ENCODE measurements around the gene PGRMC1. TPM values are rescaled to one million over a fixed set of nuclear protein-coding genes. Genes with fewer than 3 reads are reported as not detected.
"Not testable (repeated sequence)": the region's sequence is repeated elsewhere in the genome, so short reads cannot be mapped to it uniquely, and the experiment has no call there.

PGRMC1 gene
- total RNA-seq, 2 experiments from 2014 or later = 14.9 to 16.0 TPM

- peaks cover 8% of the 10 kb centered on the region for H3K4me1 Mint-ChIP-seq (ENCODE audit: low read depth)
- Histone ChIP-seq H3K4me1 (ENCODE audit: insufficient read depth, low read length) (peaks cover 14% of the 10 kb centered on the region), H3K4me3 (ENCODE audit: low read length) (peak overlapping the region; percentile 38), H3K27ac (ENCODE audit: low read depth in 1 of 2, low read length in 2 of 2) (no peak overlapping the region), H3K9me3 (ENCODE audit: control insufficient read depth in 1 of 2, insufficient read depth in 1 of 2, low read length in 2 of 2) (peaks cover 0 to 9% of the 10 kb centered on the region in 2 experiments), H3K36me3 (ENCODE audit: insufficient read depth, low read length) (no peaks in the 10 kb centered on the region), H3K27me3 (ENCODE audit: control insufficient read depth in 1 of 2, insufficient read depth in 2 of 2, low read length in 2 of 2) (peaks cover 0 to 7% of the 10 kb centered on the region in 2 experiments)
- H3K9me3 Mint-ChIP-seq = no peaks in the 10 kb centered on the region
- POLR2A ChIA-PET = interaction anchor here (1.1 kb wide), 1 partner anchor 36 kb away, joined by 4 read pairs; no protein-coding TSS in a partner anchor
- DNase-seq = peak in 13 of 14 experiments; percentile 3 to 78 (median 33)
- H3K27ac Mint-ChIP-seq = no peak overlapping the region
- H3K4me3 Mint-ChIP-seq = peak overlapping the region; percentile 82
- H3K27me3 Mint-ChIP-seq = peaks cover 24% of the 10 kb centered on the region
- H3K36me3 Mint-ChIP-seq (ENCODE audit: low read depth) = no peaks in the 10 kb centered on the region
- TF ChIP-seq CTCF (IDR thresholded peaks at IDR 0.05) = no peak
- ATAC-seq (ENCODE audit: poor library complexity) = peak; percentile 94
- CTCF ChIA-PET = no interaction called here
- intact Hi-C loops (cut with DNase I, micrococcal nuclease) = no loop called here
Observed at GRCh38 chrX:119273420-119274192, 37.5 kb downstream of the PGRMC1 start.

GRCh38 chrX:119282347-119282746 is 46.3 kb downstream of the PGRMC1 start:
- H3K27ac Mint-ChIP-seq; H3K27me3 ChIP-seq (ENCODE audit: control insufficient read depth in 1 of 2, insufficient read depth in 2 of 2, low read length in 2 of 2); intact Hi-C loops (cut with DNase I, micrococcal nuclease); H3K9me3 Mint-ChIP-seq; ATAC-seq (ENCODE audit: poor library complexity); H3K4me1 ChIP-seq (ENCODE audit: insufficient read depth, low read length); H3K4me1 Mint-ChIP-seq (ENCODE audit: low read depth); H3K36me3 Mint-ChIP-seq (ENCODE audit: low read depth); CTCF ChIA-PET; H3K4me3 ChIP-seq (ENCODE audit: low read length); POLR2A ChIA-PET; H3K27ac ChIP-seq (ENCODE audit: low read depth in 1 of 2, low read length in 2 of 2); H3K4me3 Mint-ChIP-seq; H3K36me3 ChIP-seq (ENCODE audit: insufficient read depth, low read length); DNase-seq; H3K9me3 ChIP-seq (ENCODE audit: control insufficient read depth in 1 of 2, insufficient read depth in 1 of 2, low read length in 2 of 2): not testable (repeated sequence)
- peaks cover 21% of the 10 kb centered on the region for H3K27me3 Mint-ChIP-seq

- Mint-ChIP-seq H3K27me3 (peaks cover 9% of the 10 kb centered on the region), H3K9me3 (no peaks in the 10 kb centered on the region), H3K4me3 (no peak overlapping the region), H3K4me1 (ENCODE audit: low read depth) (no peaks in the 10 kb centered on the region), H3K27ac (no peak overlapping the region), H3K36me3 (ENCODE audit: low read depth) (no peaks in the 10 kb centered on the region)
- DNase-seq (no peak), ATAC-seq (ENCODE audit: poor library complexity) (no peak)
- ChIA-PET POLR2A (no interaction called here), CTCF (no interaction called here)
- H3K4me1 ChIP-seq (ENCODE audit: insufficient read depth, low read length) = no peaks in the 10 kb centered on the region
- no peaks in the 10 kb centered on the region for H3K9me3 ChIP-seq (ENCODE audit: control insufficient read depth in 1 of 2, insufficient read depth in 1 of 2, low read length in 2 of 2)
- H3K4me3 ChIP-seq (ENCODE audit: low read length) = no peak overlapping the region
- no peak for TF ChIP-seq CTCF (IDR thresholded peaks at IDR 0.05)
- no peaks in the 10 kb centered on the region for H3K36me3 ChIP-seq (ENCODE audit: insufficient read depth, low read length)
- intact Hi-C loops (cut with DNase I, micrococcal nuclease) = no loop called here
- H3K27ac ChIP-seq (ENCODE audit: low read depth in 1 of 2, low read length in 2 of 2) = no peak overlapping the region
- H3K27me3 ChIP-seq (ENCODE audit: control insufficient read depth in 1 of 2, insufficient read depth in 2 of 2, low read length in 2 of 2) = no peaks in the 10 kb centered on the region
Observed at GRCh38 chrX:119288890-119289393, 52.9 kb downstream of the PGRMC1 start.
